GM23338 (cell line): ENCODE data around the gene WDR1. TPM values are rescaled to one million over a fixed set of nuclear protein-coding genes. Genes with fewer than 3 reads are reported as not detected.

Source experiments
- ATAC-seq: fragments of 200-7000 bp; cut with Tn5 transposase; 3 replicates; pipeline ENCODE4 v1.9.1; 2020
- DNase-seq: peaks from one replicate; pipeline ENCODE4 v3.0.0-alpha.2; 2015; ENCODE audit warnings: low spot score
- H2AFZ ChIP-seq: fragments of 200-600 bp; sonication (generic); 2 replicates; pipeline ENCODE4 v1.8.0; 2016; ENCODE audit warnings: antibody characterized with exemption, mild to moderate bottlenecking, moderate library complexity
- H3F3A ChIP-seq: fragments of 200-600 bp; sonication (generic); replicated peaks from 2 replicates; pipeline ENCODE4 v1.8.0; 2017; ENCODE audit warnings: antibody characterized with exemption, mixed run types, low read depth
- H3K27ac ChIP-seq: fragments of 200-600 bp; sonication (generic); 2 replicates; pipeline ENCODE4 v1.6.1; 2016; ENCODE audit warnings: low read depth
- H3K27me3 ChIP-seq: fragments of 200-600 bp; sonication (generic); 2 replicates; pipeline ENCODE4 v1.8.0; 2016; ENCODE audit warnings: mild to moderate bottlenecking, mixed run types, moderate library complexity; ENCODE audit not compliant: insufficient read depth
- H3K36me3 ChIP-seq: fragments of 200-600 bp; sonication (generic); 2 replicates; pipeline ENCODE4 v1.8.0; 2016; ENCODE audit warnings: mild to moderate bottlenecking; ENCODE audit not compliant: insufficient read depth
- H3K4me1 ChIP-seq: fragments of 200-600 bp; sonication (generic); 2 replicates; pipeline ENCODE4 v1.8.0; 2016; ENCODE audit warnings: mild to moderate bottlenecking, moderate library complexity; ENCODE audit not compliant: insufficient read depth
- H3K4me2 ChIP-seq: fragments of 200-600 bp; sonication (generic); 2 replicates; pipeline ENCODE4 v1.7.1; 2017; ENCODE audit warnings: mixed run types
- H3K4me3 ChIP-seq: fragments of 200-600 bp; sonication (generic); 2 replicates; pipeline ENCODE4 v1.6.1; 2016; ENCODE audit warnings: mixed run types
- H3K79me2 ChIP-seq: fragments of 200-600 bp; sonication (generic); replicated peaks from 2 replicates; pipeline ENCODE4 v1.8.0; 2017; ENCODE audit warnings: mild to moderate bottlenecking; ENCODE audit not compliant: insufficient read depth
- H3K9me2 ChIP-seq: fragments of 200-600 bp; sonication (generic); 2 replicates; pipeline ENCODE4 v1.8.0; 2017; ENCODE audit not compliant: insufficient read depth
- H4K20me1 ChIP-seq: fragments of 200-600 bp; sonication (generic); replicated peaks from 2 replicates; pipeline ENCODE4 v1.8.0; 2017; ENCODE audit warnings: mild to moderate bottlenecking; ENCODE audit not compliant: insufficient read depth
- H3K27ac Mint-ChIP-seq: 2 replicates; pipeline ENCODE4 v1.8.0; 2020; ENCODE audit warnings: inconsistent platforms, mild to moderate bottlenecking, moderate library complexity, mixed read lengths
- H3K27me3 Mint-ChIP-seq: 3 replicates; pipeline ENCODE4 v1.8.0; 2022; ENCODE audit warnings: low read depth, mild to moderate bottlenecking, moderate library complexity, mixed read lengths, inconsistent platforms; ENCODE audit not compliant: insufficient read depth, poor library complexity
- H3K36me3 Mint-ChIP-seq: 3 replicates; pipeline ENCODE4 v1.8.0; 2021; ENCODE audit warnings: low read depth, mild to moderate bottlenecking, inconsistent platforms, moderate library complexity, mixed read lengths
- H3K4me1 Mint-ChIP-seq: 3 replicates; pipeline ENCODE4 v1.8.0; 2020; ENCODE audit warnings: mild to moderate bottlenecking, inconsistent platforms, mixed read lengths
- H3K4me3 Mint-ChIP-seq: 3 replicates; pipeline ENCODE4 v1.8.0; 2021; ENCODE audit warnings: moderate library complexity, mild to moderate bottlenecking, inconsistent platforms, mixed read lengths
- H3K9me3 Mint-ChIP-seq: 3 replicates; pipeline ENCODE4 v1.8.0; 2020; ENCODE audit warnings: moderate library complexity, mild to moderate bottlenecking, inconsistent platforms, mixed read lengths
- CREB1 ChIP-seq: fragments of 250-450 bp; sonication (Bioruptor Pico); IDR thresholded peaks from 2 replicates; pipeline ENCODE4 v1.5.0; 2020; ENCODE audit warnings: low read depth, mild to moderate bottlenecking, moderate library complexity
- CTCF ChIP-seq, 2 experiments: fragments of 200-600 bp in 1 of 2; sonication (generic) in 1 of 2; conservative IDR thresholded peaks; 2 replicates each; pipeline versions ENCODE4 v1.5.1 to v1.6.1; 2016 to 2017; ENCODE audit warnings: antibody characterized with exemption in 2 of 2, low read depth in 2 of 2, mild to moderate bottlenecking in 2 of 2, moderate library complexity in 1 of 2
- ETS1 ChIP-seq: IDR thresholded peaks from 2 replicates; pipeline ENCODE4 v1.6.1; 2016; ENCODE audit warnings: antibody characterized with exemption
- EZH2 ChIP-seq: fragments of 200-600 bp; sonication (generic); IDR thresholded peaks from one replicate; pipeline ENCODE4 v1.8.0; 2017; ENCODE audit warnings: antibody characterized with exemption, mild to moderate bottlenecking, low read depth; ENCODE audit not compliant: unreplicated experiment
- EZH2phosphoT487 ChIP-seq: fragments of 200-600 bp; sonication (generic); IDR thresholded peaks from one replicate; pipeline ENCODE4 v1.8.1; 2018; ENCODE audit warnings: antibody characterized with exemption; ENCODE audit not compliant: unreplicated experiment
- JUNB ChIP-seq: IDR thresholded peaks from one replicate; pipeline ENCODE4 v1.6.1; 2016; ENCODE audit warnings: antibody characterized with exemption; ENCODE audit not compliant: unreplicated experiment
- NANOG ChIP-seq: IDR thresholded peaks from 2 replicates; pipeline ENCODE4 v1.6.1; 2016; ENCODE audit warnings: antibody characterized with exemption, borderline replicate concordance
- POLR2AphosphoS5 ChIP-seq: IDR thresholded peaks from 2 replicates; pipeline ENCODE4 v1.6.1; 2016; ENCODE audit warnings: antibody characterized with exemption, low read depth
- REST ChIP-seq: IDR thresholded peaks from one replicate; pipeline ENCODE4 v1.6.1; 2018; ENCODE audit warnings: antibody characterized with exemption; ENCODE audit not compliant: unreplicated experiment
- STAT1 ChIP-seq: IDR thresholded peaks from one replicate; pipeline ENCODE4 v1.6.1; 2016; ENCODE audit warnings: antibody characterized with exemption; ENCODE audit not compliant: unreplicated experiment
- ZNF114 ChIP-seq: fragments of 250-450 bp; sonication (Bioruptor Pico); IDR thresholded peaks from 2 replicates; pipeline ENCODE4 v1.5.0; 2020; ENCODE audit warnings: mild to moderate bottlenecking, moderate library complexity
- ZNF331 ChIP-seq: fragments of 250-450 bp; sonication (Bioruptor Pico); IDR thresholded peaks from 2 replicates; pipeline ENCODE4 v1.5.0; 2020; ENCODE audit warnings: low read depth, mild to moderate bottlenecking, moderate library complexity
- ZNF462 ChIP-seq: fragments of 250-450 bp; sonication (Bioruptor Pico); IDR thresholded peaks from 2 replicates; pipeline ENCODE4 v1.5.0; 2020; ENCODE audit warnings: mild to moderate bottlenecking, moderate library complexity
- polyA plus RNA-seq: library from polyadenylated mRNA; unstranded; fragments of >200 nt; fragmentation: Nextera tagmentation; extraction: Ambion mirVana; gene quantifications from 2 replicates; pipeline ENCODE4 v1.2.1, GENCODE V29; 2016
- total RNA-seq: library from RNA; depleted of rRNA; stranded (reverse); fragments of >200 nt; shearing (Covaris generic); gene quantifications from 2 replicates; pipeline ENCODE4 v1.2.3, GENCODE V29; 2014

Gene WDR1
- total and polyA plus RNA-seq, 2 experiments from 2014 or later = 93.2 to 248 TPM

- no peaks in the 10 kb centered on the region for H3K9me3 Mint-ChIP-seq
- TF ChIP-seq NANOG (no peak), POLR2AphosphoS5 (no peak), JUNB (no peak), ZNF114 (no peak), EZH2phosphoT487 (no peak), REST (no peak), EZH2 (no peak), CREB1 (CRISPR knock-in tag) (no peak), ZNF331 (CRISPR knock-in tag) (no peak), STAT1 (no peak), ZNF462 (CRISPR knock-in tag) (no peak), ETS1 (no peak), CTCF (conservative IDR thresholded peaks at IDR 0.05; ENCODE audit: low read depth in 2 of 2) (no peak)
- ATAC-seq (no peak), DNase-seq (no peak)
- H3K4me1 Mint-ChIP-seq = no peaks in the 10 kb centered on the region
- Histone ChIP-seq H2AFZ (no peak overlapping the region), H3K27me3 (no peaks in the 10 kb centered on the region), H3K36me3 (peaks cover 31% of the 10 kb centered on the region), H3K4me1 (no peaks in the 10 kb centered on the region), H3K27ac (no peak overlapping the region), H3K79me2 (no peaks in the 10 kb centered on the region), H3F3A (no peaks in the 10 kb centered on the region), H4K20me1 (no peaks in the 10 kb centered on the region), H3K4me2 (no peak overlapping the region), H3K9me2 (no peaks in the 10 kb centered on the region), H3K4me3 (no peak overlapping the region)
- no peak overlapping the region for H3K4me3 Mint-ChIP-seq
- peaks cover 7% of the 10 kb centered on the region for H3K27me3 Mint-ChIP-seq
- no peak overlapping the region for H3K27ac Mint-ChIP-seq
- peaks cover 97% of the 10 kb centered on the region for H3K36me3 Mint-ChIP-seq
These were observed 35.9 kb downstream of the WDR1 start for GRCh38 chr4:10080589-10081217.
